Stimulated activated CD4-positive, alpha-beta T cell treated with anti-CD3 and anti-CD28 coated beads, Interleukin-15, amount 100 ng/mL, for 48 hours (primary cell): Measurements from ENCODE around the gene GOLGA8B.
"Not testable (repeated sequence)": the region's sequence is repeated elsewhere in the genome, so short reads cannot be mapped to it uniquely, and the experiment has no call there.

Experiments
- DNase-seq, 2 donors: peaks; one replicate each; pipeline ENCODE4 v3.0.0-alpha.2; 2020; ENCODE audit warnings: low read depth in 2 of 2

Gene GOLGA8B

DNA sequence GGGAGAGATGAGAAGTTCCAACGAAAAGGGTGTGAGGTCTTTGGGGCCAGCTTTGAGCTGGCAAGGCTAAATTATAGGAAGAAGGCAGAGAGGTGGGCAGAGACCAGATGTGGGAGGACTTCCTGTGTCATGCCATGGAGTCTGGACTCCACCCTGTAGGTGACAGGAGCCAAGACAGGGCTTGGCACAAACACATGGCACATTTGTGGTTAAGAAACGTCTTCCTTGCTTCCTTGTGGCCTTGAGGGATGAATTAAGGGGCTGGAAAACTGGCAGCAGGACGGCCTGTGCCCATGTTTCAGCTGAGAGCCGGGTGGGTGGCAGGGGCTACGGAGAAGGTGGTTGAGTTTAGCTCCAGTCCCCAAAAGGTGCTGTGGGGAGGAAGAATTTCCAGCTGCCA lies 18.7 kb downstream of the GOLGA8B start:
- not testable (repeated sequence) for DNase-seq

DNA sequence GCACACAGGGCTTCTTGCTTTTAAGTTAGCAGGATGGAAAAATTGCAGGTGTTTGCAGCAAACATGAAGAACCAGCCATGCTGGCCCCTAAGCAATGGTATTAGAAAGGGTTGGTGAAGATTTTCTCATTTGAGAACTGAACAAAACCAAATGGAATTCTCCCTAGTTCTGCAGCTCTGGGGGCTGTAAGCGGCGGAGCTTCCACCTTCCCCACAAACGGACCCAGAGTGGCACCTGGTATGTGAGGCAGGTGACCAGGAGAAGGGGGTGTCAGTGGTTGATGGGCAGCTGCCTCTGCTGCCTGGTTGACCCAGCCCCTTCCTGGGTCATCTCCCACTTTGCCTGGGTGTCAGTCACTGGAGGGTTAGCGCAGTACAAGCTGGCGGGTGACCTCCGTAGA lies 22.6 kb downstream of the GOLGA8B start:
- not testable (repeated sequence) for DNase-seq

DNA sequence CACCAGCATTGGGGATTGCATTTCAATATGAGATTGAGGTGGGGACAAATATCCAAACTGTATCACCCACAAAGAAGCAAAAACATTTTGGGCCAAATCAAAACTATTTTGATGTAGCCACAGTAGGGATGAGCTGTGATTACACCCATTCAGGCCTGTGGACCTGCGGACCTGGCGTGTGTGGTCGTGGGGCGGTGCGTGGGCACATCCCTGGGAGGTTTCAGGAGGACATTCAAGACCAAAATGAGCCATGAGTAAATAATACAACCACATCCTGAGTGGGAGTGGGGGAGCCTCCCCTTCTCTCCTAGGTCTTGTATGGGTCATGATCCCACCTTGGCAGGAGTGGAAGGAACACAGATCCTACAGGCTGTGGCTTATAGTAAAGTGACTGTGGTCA lies 23.7 kb downstream of the GOLGA8B start:
- DNase-seq = not testable (repeated sequence)

- DNase-seq = not testable (repeated sequence)
These were observed 28.3 kb downstream of the GOLGA8B start for GRCh38 chr15:34555162-34555561.

- not testable (repeated sequence) for DNase-seq
These were observed 28.7 kb downstream of the GOLGA8B start for GRCh38 chr15:34554716-34555115.

GRCh38 chr15:34554126-34554525 lies 29.3 kb downstream of the GOLGA8B start:
- not testable (repeated sequence) for DNase-seq

DNA sequence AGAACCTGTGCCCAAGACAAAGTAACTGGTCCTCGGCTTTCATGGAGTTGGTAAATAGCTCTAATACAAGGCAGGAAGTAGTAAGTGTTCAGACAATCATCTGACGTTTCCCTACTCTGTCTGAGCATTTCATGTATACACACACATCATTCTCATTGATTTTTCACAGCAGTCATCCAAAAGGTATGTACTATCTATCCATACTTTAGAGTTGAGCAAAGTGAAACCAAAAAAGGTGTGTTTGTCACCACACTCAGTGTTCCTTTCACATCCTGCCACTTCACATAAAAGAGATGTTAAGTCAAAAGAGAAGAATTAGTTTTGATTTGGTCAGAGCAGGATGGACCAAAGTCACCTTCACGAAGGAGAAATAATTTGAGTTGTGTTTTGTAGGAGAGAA lies 33.3 kb downstream of the GOLGA8B start:
- not testable (repeated sequence) for DNase-seq

- not testable (repeated sequence) for DNase-seq
These were observed 34.1 kb downstream of the GOLGA8B start for GRCh38 chr15:34549381-34549809.

DNA sequence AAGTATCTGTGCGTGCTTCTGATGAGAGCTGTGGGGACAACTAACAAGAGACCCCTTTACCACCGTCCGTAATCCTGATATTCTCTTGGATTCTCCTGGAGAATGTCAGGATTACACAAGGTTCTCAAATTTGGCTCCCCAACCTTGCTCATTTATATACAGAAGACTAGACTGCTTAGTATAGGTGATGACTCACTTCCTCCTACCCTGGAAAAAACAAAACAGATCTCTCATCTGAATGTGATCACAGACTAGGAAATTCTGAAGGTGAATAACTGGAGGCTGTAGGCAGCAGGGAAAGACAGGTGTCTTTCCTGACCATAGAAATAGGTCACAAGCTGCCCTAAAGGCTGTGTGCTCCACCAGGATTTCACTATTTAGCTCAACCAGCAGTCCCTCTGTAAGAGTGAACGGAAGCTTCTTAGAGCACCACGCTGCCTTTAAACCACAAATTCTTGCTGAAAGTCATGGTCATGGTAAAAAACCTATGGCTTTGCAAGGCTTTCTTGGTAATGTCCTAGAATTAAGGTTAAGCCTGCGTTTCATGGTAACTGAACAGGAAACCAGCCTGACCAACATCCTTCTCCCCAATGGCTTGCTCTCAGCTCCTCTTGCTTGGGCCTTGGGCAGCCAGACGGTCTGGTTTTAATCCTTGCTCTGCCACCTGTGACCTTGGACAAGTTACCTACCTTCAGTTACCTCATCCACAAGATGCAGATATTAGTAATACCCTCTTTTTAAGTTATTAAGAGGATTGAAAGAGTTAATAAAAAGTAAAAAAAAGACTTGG lies 39.4 kb downstream of the GOLGA8B start:
- not testable (repeated sequence) for DNase-seq

GRCh38 chr15:34535857-34536256 lies 47.6 kb downstream of the GOLGA8B start:
- DNase-seq = not testable (repeated sequence)
